Stimulated activated CD4-positive, alpha-beta T cell treated with anti-CD3 and anti-CD28 coated beads, Interleukin-1b, Interleukin-23, amount 100 ng/mL, for 1 hour (primary cell): ENCODE results near the gene HYDIN.
"Not testable (repeated sequence)": the region's sequence is repeated elsewhere in the genome, so short reads cannot be mapped to it uniquely, and the experiment has no call there.

Source experiments
- DNase-seq, 2 donors: peaks; one replicate each; pipeline ENCODE4 v3.0.0-alpha.2; 2020; ENCODE audit warnings: low read depth in 2 of 2

The HYDIN gene

DNA sequence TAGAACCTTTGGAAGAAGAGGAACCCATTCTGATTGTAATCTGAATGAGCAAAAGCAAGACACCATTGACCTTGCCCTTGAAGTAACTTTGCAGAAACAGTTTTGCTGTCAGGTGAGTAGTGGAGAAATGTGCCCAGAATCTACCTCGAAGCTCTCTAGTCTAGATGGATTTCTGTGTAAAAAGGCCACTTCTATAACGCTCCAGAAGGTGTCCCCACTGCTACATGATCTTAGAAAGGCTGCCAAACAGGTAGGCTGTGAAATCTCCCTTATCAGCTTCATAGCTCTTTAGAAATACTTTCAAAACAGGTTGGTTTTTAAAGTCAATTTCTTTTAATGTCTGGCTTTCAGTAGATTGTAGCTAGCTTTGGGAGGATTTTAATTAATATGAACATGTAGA lies 230.8 kb downstream of the HYDIN start:
- not testable (repeated sequence) for DNase-seq

DNA sequence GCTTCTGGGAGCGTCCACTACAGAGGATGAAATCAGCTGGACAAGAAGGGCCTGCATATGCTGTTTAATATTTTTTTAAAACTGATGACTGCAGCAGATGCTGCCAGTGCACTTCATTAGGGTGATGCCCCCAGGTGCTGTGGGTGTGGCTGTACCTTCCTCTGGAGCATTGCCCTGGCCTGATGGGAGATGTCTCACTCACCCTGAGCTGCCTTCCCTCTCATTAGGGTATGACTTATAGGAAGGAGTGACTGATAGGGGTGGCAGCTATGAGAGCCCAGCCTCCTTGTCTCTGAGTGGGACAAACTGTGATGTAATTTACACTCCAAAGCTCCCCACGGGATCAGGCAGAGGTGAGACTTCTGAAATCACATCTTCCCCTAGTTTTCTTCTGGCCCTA lies 234.7 kb downstream of the HYDIN start:
- DNase-seq, result not testable (repeated sequence)

DNA sequence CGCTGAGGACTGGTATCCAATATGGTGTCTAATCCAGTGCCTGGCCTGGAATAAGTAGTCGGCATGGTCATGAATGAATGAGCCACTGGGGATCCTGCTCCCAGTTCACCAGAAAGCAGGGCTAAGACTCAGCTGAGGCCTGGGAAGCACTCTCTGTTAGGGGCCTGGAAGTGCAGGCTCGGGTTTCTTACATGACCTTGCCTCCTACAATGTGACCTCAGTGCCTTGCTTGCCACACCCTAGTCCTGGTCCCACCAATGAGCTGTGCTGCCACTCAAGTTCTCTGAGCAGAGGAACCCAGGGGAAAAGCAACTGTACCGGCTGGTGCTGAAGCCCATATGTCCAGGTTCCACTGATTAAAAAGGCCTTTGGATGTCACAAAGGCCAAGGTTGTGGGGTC lies 238.0 kb downstream of the HYDIN start:
- DNase-seq, result not testable (repeated sequence)

DNA sequence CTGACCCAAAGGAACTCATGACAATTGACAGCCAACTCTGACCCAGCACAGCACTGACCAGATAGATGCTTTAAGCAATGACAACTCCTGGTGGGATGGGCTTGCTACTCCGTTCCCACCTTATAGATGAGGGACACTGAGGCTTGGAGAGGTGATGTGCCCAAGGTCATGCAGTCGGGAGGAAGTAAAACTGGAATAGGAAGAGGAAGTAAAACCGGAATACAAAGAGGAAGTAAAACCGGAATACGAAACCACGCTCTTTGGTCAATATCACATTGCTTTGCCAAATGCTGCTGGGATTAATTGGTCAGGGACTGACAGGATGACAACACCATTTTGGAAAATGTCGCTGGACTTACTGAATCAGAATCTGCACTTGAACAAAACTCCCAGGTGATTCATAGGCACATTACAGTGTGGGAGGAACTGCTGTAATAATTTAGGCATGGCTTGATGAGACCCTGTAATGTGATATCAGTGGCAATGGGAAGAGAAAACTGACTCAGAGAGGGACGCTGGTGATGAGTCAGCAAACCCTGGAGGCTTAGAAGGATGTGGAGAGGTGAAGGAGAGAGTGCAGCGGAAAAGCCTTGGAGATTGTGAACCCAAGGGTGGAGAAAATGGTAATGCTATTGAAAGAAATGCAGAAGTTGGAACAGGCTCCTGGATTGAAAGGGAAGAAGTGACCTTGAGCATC lies 243.4 kb downstream of the HYDIN start:
- DNase-seq, result not testable (repeated sequence)

DNA sequence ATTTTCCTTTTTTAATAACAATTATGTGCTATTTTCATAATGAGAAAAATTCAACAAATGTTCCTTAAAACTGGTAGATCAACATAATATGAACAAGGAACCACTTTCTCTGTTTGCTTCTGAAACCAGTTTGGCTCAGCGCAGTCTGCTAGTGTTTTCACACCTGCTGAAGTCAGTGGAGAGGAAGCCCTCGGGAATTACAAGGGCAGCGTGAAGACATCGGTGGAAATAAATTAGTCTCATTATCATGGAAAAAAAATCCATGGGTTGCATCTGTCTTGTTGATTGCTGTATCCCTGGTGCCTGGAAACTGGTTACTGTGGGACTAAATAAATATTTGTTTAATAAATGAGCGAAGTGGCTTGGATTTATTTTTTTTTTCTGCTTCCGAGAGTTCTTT lies 245.8 kb downstream of the HYDIN start:
- not testable (repeated sequence) for DNase-seq

DNA sequence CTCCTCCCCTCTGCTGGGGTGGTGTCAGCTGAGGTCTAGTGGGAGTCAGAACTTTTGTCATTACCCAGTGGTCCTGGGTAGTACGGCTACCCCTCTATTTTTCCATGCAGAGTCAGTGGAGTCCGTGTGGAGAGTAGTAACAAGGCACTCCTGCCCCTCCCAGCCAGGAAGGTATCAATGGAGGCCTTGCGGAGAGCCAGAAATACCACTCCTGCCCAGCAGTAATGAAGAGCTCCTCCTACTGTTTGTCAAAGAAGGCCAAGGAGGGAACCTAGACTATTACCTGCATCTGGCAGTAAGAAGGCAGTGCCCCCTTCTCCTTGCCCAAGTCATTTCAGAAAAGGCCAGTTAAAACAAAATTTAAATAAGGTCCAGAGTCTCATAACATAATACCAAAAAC lies 262.2 kb downstream of the HYDIN start:
- DNase-seq, result not testable (repeated sequence)

DNA sequence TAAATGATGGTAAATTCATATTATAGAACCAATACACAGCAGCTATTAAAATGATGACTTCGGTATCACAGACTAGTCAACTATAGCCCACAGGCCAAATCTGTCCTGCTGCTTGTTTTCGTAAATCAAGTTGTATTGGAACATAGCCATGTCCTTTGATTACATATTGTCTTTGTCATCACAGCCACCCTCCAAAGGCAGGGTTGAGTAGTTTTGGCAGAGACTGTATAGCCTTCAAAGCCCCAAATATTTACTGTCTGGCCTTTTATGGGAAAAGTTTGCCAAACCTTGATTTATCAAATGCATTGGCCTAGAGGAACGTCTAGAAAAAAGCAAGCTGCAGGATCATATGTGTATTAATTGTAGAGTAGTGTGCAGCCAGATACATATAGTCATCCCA lies 270.4 kb downstream of the HYDIN start:
- not testable (repeated sequence) for DNase-seq

DNA sequence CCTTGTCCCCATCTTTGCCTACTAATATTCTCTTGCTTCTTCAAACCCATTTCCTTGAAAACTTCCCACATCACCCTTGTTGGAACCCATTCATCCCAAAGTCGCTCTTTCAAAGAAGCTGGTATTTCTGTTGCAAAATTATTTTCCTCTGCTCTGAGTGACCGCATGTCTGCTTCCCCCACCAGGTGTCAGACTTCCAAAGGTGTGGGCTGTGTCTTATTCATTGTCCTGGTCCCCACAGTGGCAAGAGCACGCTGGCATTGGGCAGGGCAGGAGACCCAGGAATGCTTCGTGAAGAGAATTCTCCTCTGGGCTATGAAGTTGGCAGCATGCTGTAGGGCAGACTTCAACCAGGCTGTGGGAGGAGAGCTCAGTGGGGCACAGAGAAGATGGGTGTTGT lies 275.6 kb downstream of the HYDIN start:
- DNase-seq, result not testable (repeated sequence)

DNA sequence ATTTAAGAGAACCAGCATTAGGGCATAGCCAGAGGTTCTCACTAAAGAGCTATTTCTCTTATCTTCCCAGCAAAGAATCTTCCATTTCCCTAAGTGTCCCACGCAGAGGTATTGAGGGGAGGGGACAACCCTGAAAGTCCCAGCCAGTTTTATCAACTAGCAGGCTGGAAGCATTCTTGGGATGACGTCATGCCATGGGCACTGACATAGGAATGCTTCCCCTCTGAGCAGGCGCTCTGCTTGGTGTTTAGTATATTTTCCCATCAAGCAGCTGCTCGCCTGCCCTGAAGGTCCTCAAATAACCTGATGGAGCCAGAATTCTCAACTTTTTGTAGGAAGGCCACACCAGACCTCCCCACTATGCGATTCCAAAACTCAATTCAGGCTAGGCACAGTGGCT lies 276.7 kb downstream of the HYDIN start:
- DNase-seq, result not testable (repeated sequence)

DNA sequence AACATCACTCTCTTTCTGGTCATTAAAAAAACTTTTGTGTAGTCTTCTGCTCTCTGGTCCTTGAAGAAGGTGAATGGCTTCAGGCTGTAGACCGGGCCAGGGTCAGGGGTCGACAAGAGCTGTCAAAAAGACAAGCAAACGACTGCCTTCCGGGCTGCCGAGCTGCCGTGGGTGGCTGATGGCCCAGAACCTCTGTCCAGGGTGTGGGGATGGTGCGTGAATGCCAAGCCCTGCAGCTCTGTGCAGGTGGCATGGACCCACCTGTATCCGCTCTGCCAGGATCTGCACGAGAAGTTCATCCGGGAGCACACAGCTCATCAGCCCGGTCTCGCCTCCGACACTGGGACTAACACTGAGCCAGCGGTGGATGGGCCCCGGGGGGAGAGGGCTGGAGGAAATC lies 287.0 kb downstream of the HYDIN start:
- DNase-seq, result not testable (repeated sequence)

DNA sequence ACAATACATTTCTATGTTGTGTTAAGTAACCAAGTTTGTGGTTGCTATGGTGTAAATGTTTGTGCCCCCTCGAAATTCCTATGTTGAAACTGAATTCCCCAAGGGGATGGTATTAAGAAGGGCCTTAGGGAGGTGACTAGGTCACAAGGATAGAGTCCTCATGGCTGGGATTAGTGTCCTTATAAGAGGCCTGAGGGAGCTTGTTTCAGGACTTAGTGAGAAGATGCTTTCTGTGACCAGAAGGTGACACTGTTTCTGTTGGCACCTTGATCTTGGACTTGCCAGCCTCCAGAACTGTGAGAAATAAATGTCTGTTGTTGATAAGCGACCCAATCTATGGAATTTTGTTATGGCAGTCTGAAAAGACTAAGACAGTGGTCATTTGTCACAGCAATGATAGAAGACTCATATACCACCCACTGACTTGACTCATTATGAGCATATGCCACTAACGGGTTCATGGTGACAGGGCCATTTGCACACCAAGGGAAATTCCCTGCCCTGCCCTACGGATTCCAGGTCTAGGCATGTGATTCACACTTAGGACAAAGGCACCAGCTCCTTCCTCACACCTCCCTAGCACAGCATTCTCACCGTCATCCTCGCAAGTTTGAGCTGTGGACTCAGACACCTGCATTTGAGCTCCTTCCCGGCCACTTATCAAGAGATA lies 290.7 kb downstream of the HYDIN start:
- not testable (repeated sequence) for DNase-seq

DNA sequence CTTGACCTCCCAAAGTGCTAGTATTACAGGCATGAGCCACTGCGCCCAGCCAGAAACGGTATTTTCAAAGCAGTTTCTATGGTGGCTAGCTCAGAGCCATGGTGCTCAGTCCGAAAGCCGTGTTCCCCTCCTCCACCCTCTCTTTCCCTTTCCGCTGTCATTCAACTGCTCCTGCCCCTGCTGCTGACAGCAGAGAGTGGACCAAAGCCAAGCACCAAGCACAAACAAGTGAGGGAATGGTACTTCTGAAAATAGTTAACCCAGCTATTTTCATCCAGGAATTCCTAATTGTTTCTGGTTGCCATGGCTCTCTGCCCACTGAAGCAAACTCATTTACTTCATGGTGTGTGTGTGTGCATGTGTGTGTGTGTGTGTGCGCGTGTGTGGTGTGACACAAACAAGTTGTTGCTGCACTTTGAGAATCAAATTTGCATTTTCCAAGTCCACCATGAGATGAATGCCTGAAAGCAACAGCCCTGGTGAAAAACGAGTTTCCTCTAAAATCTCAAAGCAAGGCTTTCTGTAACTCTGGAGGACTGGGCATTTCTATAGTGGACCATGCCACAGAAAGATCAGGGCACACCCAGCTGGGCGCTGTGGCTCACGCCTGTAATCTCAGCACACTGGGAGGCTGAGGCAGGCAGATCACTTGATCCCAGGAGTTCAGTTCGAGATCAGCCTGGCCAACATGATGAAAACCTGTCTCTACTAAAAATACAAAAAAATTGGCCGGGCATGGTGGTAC lies 293.6 kb downstream of the HYDIN start:
- DNase-seq, result not testable (repeated sequence)

DNA sequence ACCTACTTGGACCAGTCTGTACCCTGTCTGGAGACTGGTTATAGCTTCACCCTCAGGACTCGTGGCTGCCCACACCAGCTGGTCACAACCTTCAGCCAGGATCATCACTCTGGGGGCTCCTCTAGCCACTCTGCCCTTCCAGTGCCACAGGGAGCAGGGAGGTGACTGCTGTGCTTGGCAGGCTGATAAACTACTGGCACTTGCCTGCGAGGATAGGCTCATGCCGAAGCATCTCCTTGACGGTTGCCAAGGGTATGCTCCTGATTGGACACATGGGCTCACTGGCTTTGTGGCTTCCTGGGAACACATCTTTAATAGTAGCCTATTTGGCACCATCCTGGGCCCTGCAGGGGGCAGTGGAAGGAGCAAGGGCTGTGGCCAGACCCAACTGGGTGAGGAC lies 295.2 kb downstream of the HYDIN start:
- not testable (repeated sequence) for DNase-seq

DNA sequence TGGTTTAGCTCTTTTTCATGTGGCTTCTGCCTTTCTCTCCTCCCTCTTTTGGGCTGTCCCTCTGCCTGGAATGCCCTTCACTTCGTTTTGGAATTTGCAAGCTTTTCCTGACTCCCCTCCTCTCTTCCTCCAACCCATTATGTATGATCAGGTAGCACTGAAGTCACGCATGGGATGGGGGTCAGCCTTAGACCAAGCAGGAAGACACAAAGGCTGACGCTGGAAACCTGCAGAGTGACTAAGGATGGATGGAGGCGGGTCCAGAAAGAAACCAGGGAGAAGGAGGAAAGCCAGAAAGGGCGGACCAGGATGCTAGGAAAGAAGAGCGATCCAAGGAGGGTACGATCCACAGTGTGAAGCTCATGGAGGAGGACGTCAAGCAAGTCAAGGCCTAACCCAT lies 296.8 kb downstream of the HYDIN start:
- DNase-seq, result not testable (repeated sequence)

DNA sequence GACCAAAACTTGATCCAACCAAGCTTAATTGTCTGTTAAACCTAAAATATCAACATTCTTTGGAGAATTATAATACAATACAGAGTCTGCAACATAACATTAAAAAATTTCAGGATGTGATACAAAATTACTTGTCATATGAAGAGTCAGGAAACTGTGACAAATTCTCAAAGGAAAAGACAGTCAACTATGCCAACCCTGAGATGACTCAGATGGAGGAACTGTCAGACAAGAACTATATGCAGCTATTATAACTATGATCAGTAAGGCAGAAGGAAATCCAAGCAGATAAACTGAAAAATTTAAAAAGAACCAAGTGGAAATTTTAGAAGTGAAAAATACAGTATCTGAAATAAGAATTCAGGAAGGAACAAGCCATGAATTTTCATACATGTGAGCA lies 299.8 kb downstream of the HYDIN start:
- DNase-seq, result not testable (repeated sequence)

DNA sequence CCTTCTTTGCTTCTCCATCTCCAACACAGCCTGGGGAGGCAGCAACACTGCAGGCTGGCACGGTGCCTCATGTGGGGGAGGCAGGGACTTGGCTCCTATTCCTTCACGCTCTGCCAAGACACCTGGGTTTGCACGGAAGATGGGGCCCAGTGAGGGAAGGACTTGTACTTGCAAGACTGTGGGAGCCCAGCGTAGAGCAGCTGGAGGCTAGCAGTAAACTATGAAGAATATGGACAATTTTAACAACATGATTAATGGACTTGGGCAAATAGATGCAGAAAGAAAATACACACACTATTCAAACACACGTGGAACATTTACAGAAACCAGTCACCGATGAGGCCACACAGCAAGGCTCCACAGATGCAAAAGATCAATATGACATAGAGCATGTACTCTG lies 308.4 kb downstream of the HYDIN start:
- not testable (repeated sequence) for DNase-seq

DNA sequence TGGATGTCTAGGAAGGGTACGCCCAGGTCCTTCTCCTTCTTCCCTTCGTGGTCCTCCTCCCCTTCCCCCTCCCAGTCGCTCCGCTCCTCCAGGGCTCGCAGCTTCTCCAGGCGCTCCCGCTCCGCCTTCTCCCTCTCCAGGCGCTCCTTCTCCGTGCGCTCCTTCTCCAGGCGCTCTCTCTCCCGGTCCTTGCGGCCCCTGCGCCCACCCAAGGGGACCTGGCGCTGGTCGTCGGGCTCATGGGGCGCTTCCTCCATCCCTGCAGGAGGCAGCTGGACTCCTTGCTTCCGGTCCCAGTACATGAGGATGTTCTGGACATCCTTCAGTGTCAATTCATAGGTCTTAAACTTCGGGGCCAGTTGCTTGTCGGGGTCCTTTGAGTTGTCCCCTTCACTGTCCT lies 309.9 kb downstream of the HYDIN start:
- DNase-seq, result not testable (repeated sequence)

DNA sequence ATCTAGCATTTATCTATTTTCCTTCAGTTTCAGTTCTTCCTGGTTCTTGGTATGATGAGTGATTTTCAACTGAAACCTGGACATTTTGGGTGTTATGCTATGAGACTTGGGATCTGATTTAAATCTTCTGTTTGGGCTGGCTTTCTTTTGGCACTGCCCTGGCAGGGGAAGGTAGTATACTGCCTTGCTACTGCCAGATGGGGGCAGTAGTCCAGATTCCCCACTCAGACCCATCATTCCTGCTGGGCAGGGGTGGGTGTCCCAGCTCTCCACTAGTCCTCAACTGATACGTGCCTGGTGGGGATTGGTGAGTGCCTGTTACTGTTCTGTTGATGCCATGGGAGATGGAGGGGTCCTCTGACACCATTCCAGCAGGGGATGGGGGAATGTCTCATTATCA lies 342.3 kb downstream of the HYDIN start:
- not testable (repeated sequence) for DNase-seq

DNA sequence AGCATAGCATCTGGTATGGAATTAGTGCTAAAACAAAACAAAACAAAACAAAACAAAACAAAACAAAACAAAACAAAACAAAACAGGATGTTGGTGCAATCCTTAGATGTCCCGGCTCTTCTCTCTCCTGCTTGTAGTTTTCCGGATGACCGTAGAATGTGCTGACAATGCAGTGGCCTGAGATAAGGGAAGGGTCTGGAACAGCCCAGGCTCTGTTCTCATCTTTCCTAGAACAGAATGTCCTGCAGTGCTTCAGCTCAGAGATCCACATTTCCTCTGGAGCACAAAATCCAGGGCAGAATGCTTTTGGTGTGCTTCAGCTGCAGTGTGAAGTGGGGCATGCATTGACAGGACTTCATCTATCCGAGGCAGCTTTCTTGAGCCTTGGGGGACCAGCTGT lies 345.9 kb downstream of the HYDIN start:
- DNase-seq, result not testable (repeated sequence)

DNA sequence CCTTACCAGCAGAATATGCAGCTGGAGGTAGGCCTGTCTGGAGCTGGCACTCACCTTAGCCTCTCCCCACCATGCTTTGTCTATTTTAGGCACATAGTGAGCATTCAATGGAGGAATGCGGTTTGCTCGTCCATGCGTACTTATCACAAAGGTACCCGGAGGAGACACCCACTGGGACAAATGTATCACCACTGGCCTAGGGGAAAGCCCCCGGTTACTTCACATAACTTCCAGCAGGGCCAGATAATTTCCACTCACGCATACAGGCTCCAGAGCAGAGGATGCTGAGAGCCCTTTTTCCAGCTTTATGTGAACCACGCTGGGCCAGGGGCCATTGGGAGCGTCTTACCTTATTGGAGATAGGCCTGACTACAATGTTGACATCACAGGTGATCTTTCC lies 348.2 kb downstream of the HYDIN start:
- DNase-seq, result not testable (repeated sequence)

DNA sequence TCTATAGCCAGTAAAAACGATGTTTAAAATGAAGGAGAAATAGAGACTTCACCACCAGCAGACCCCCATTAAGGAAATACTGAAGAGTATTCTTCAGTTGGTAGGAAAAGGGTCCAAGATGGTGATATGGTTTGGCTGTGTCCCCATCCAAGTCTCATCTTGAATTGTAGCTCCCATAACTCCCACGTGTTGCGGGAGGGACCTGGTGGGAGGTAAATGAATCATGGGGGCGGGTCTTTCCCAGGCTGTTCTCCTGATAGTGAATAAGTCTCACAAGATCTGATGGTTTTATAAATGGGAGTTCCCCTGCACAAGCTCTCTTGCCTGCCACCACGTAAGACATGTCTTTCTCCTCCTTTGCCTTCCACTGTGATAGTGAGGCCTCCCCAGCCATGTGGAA lies 352.6 kb downstream of the HYDIN start:
- not testable (repeated sequence) for DNase-seq

DNA sequence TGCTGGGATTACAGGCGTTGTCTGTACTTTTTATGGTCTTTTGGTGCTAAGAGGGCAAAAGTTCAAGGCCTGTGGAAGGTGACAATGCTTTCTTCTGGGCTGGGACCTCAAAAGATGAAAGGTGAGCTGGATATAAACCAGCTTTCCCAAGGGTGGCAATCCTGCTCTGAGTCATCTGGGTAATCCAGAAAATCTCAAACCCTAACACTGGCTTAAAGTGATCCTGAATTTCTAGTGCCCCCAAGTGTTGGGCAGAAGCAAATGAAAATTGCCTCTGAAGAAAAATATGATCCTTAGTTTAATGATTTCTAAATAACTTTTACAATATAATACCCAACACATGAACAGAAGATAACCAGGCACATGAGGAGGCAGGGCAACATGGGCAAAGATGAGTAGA lies 354.1 kb downstream of the HYDIN start:
- DNase-seq, result not testable (repeated sequence)

DNA sequence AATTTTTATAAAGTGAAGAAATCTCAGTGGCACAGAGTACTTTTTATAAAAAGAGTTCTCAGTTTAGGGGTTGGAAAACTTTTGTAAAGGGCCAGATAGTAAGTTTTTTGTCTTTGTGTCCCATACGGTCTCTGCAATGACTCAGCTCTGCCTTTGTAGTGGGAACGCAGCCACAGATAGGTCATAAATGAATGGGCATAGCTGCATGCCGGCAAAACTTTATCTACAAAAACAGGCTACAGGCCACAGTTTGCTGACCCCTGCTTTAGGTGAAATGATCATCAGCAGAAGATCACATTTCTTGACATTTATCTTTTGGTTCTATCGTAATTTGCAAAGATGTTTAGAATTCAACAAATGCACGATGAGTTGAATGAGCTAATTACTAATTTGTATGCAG lies 365.8 kb downstream of the HYDIN start:
- not testable (repeated sequence) for DNase-seq
